Naive thymus-derived CD8-positive, alpha-beta T cell (primary cell): ENCODE measurements around the gene XXYLT1. TPM values are rescaled to one million over a fixed set of nuclear protein-coding genes. Genes with fewer than 3 reads are reported as not detected.

ENCODE experiments used
- ATAC-seq, 2 donors: fragments of 150-1000 bp; cut with Tn5 transposase in 1 of 2; sonication (Bioruptor Pico), chemical (Tn5 transposase) in 1 of 2; 1 replicate in 1 of 2; 2 replicates in 1 of 2; pipeline ENCODE4 v1.10.0; 2021; ENCODE audit warnings: mild to moderate bottlenecking in 2 of 2, moderate library complexity in 2 of 2
- POLR2A ChIA-PET: fragments of 350-600 bp; sonication (Branson Sonifier 250); formaldehyde crosslinking; loops from one replicate; lab custom pipeline; 2021; ENCODE audit warnings: antibody characterized with exemption; lab: Charles Lee
- DNase-seq, 10 donors: peaks; one replicate each; pipeline versions ENCODE4 v3.0.0 to v3.0.0-alpha.2; 2020 to 2022
- H3K27ac Mint-ChIP-seq, 10 donors: one replicate each; pipeline ENCODE4 v1.8.0; 2020 to 2022; ENCODE audit warnings: mild to moderate bottlenecking in 10 of 10, mixed read lengths in 10 of 10, moderate library complexity in 4 of 10, inconsistent platforms in 1 of 10
- H3K27me3 Mint-ChIP-seq, 5 donors: one replicate each; pipeline ENCODE4 v1.8.0; 2021 to 2022; ENCODE audit warnings: mixed read lengths in 5 of 5
- H3K36me3 Mint-ChIP-seq, 3 donors: one replicate each; pipeline ENCODE4 v1.8.0; 2020 to 2022; ENCODE audit warnings: mixed read lengths in 3 of 3, mild to moderate bottlenecking in 2 of 3, inconsistent platforms in 1 of 3
- H3K4me1 Mint-ChIP-seq, 4 donors: one replicate each; pipeline ENCODE4 v1.8.0; 2021 to 2022; ENCODE audit warnings: mixed read lengths in 4 of 4
- H3K4me3 Mint-ChIP-seq, 10 donors: one replicate each; pipeline ENCODE4 v1.8.0; 2020 to 2022; ENCODE audit warnings: mild to moderate bottlenecking in 10 of 10, mixed read lengths in 10 of 10, moderate library complexity in 6 of 10, inconsistent platforms in 1 of 10
- H3K9me3 Mint-ChIP-seq, 9 donors: one replicate each; pipeline ENCODE4 v1.8.0; 2020 to 2022; ENCODE audit warnings: mixed read lengths in 9 of 9, mild to moderate bottlenecking in 3 of 9, inconsistent platforms in 1 of 9, moderate library complexity in 1 of 9
- polyA plus RNA-seq, 3 donors: library from polyadenylated mRNA; unstranded; fragments of 300-500 nt; fragmentation: Illumina TruSeq; gene quantifications; one replicate each; pipeline ENCODE4 v1.2.3, GENCODE V29; 2021
- total RNA-seq, 8 experiments: library from RNA in 2 of 8; stranded (reverse) in 2 of 8; gene quantifications; one replicate each; pipeline ENCODE4 v1.2.3 and lab custom pipeline; 2021 to 2026

XXYLT1 gene
- total and polyA plus RNA-seq, 5 experiments from 2014 or later, result 5.4 to 8.3 (median 6.3) TPM

DNA sequence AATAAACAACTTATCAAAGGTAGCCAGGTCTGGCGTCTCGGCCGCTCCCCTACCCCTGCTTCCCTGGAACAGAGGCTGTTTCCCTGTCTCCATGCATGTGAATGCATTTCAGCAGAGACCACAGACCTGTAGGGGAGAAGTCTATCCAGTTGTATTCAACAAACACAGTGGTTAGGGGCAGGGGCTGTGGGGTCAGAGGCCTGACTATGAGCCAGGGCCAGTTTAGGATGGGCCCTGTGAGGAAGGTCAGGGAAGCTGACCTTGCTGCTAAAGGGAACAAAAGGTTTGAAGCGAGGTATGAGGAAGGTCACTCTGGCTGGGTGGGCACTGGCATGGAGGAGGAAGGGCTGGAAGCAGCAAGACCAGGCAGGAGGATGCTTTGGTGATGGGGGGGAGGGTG lies 184.6 kb downstream of the XXYLT1 start:
- no peaks in the 10 kb centered on the region for H3K27me3 Mint-ChIP-seq
- ATAC-seq (no peak), DNase-seq (peak in 1 of 10 donors; percentile 10)
- peaks cover 5 to 14% (median 11%) of the 10 kb centered on the region in 4 donors for H3K4me1 Mint-ChIP-seq
- POLR2A ChIA-PET, result no interaction called here
- H3K9me3 Mint-ChIP-seq, result no peaks in the 10 kb centered on the region
- peak overlapping the region in 4 of 10 donors; percentile 27 to 48 (median 40) for H3K4me3 Mint-ChIP-seq
- H3K27ac Mint-ChIP-seq, result peak overlapping the region in 9 of 10 donors; percentile 58 to 89 (median 80)
- H3K36me3 Mint-ChIP-seq, result peaks cover 0 to 2% (median 0%) of the 10 kb centered on the region in 3 donors

DNA sequence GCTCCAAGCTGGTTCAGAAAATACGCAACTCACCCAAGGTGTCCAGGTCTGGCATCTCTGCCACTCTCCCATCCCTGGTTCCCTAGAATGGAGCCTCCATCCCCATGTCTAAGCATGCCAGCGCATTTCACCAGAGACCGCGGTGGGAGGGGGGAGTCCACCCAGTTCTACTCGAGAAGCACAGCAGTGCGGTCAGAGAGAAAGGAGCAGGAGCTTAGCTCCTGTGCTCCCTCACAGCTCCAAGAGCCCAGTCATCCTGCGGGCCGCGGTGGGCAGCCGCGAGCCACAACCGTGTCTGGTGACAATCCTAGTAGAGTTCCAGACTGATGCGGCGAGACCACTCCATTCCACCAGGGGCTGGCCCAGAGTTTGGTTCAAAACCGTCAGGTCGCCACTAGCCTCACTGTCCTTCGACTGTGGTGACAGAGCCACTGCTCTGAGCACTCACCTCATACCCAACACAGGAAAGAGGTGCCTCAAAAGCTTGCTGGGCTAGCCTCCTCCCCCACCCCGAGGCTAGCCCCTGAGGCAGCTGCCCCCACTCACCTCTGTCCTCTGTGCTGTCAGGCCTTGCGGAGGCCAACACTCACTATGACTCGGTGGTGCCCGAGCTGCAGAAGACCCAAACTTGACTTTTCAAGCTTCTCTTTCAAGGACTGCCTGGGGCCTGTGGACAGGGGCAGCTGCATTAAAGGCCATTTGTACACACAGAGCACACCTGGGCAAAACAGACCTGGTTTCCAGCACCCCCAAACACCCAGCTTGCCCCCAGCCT lies 185.4 kb downstream of the XXYLT1 start:
- peaks cover 0 to 2% (median 0%) of the 10 kb centered on the region in 3 donors for H3K36me3 Mint-ChIP-seq
- POLR2A ChIA-PET, result no interaction called here
- ATAC-seq, result no peak

DNA sequence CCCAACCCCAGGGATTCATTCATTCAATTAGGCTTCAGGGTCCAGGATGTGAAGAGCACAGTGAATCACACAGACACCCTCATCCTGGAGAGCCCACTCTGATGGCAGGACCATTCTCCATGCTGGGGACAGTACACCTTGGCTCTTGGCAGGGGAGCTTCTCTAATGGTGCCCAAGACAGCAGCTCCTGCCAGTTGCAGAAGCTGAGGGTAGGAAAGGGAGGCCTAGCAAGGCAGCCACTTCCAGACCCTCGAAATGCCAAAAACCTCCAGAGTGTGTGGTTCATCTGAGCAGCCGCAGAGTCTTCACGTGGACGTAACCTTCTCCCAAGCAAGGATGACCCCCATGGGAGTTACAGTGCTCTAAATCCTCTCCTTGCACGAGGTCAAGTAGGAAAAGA lies 186.2 kb downstream of the XXYLT1 start:
- Mint-ChIP-seq H3K9me3 (no peaks in the 10 kb centered on the region), H3K4me3 (no peak overlapping the region), H3K27me3 (no peaks in the 10 kb centered on the region), H3K4me1 (peaks cover 12 to 16% (median 14%) of the 10 kb centered on the region in 4 donors), H3K27ac (peak overlapping the region in 4 of 10 donors; percentile 38 to 69 (median 59)), H3K36me3 (peaks cover 0 to 2% (median 0%) of the 10 kb centered on the region in 3 donors)
- peak in 1 of 10 donors; percentile 24 for DNase-seq
- POLR2A ChIA-PET, result no interaction called here
- no peak for ATAC-seq

More for the DNA sequence above, 185.4 kb downstream of the XXYLT1 start:
- Mint-ChIP-seq H3K9me3 (no peaks in the 10 kb centered on the region), H3K4me3 (no peak overlapping the region), H3K27ac (peak overlapping the region in 5 of 10 donors; percentile 18 to 89 (median 77)), H3K4me1 (peaks cover 7 to 14% (median 11%) of the 10 kb centered on the region in 4 donors), H3K27me3 (no peaks in the 10 kb centered on the region)
- peak in 1 of 10 donors; percentile 38 for DNase-seq

DNA sequence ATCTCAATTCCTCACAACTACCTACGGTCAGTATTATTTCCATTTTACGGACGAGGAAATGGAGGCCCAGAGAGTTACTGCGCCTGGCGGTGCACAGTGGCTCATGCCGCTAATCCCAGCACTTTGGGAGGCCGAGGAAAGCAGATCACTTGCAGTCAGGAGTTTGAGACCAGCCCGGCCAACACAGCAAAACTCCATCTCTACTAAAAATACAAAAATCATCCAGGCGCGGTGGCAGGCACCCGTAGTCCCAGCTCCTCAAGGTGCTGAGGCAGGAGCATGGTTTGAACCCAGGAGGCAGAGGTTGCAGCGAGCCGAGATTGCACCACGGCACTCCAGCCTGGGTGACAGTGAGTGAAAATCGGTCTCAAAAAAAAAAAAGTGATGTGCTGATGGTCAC lies 187.3 kb downstream of the XXYLT1 start:
- ATAC-seq (no peak), DNase-seq (peak in 1 of 10 donors; percentile 35)
- Mint-ChIP-seq H3K27me3 (no peaks in the 10 kb centered on the region), H3K4me1 (peaks cover 18 to 20% (median 19%) of the 10 kb centered on the region in 4 donors), H3K9me3 (no peaks in the 10 kb centered on the region), H3K27ac (peak overlapping the region in 2 of 10 donors; percentile 20 to 27), H3K36me3 (peaks cover 0 to 2% (median 0%) of the 10 kb centered on the region in 3 donors), H3K4me3 (no peak overlapping the region)
- POLR2A ChIA-PET, result no interaction called here

DNA sequence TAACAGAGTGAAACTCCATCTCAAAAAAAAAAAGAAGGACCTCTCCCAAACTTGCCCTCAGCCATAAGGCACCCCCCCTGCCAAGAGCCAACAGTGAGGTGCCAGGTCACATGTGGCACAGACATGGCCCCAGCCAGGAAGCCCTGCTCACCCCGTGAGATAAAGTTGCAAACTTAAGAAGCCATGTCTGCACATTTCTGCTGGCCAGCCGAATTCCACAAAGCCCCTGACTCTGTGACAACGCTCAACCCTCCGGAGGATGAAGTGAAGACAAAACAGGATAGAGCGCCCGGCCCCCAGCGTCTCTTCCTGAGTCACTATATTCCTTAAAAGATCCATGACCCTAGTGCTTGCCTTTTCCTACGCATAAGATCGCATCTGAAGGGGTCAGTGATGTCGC lies 188.1 kb downstream of the XXYLT1 start:
- ATAC-seq (no peak), DNase-seq (peak in 1 of 10 donors; percentile 40)
- POLR2A ChIA-PET, result no interaction called here
- peaks cover 0 to 2% (median 0%) of the 10 kb centered on the region in 3 donors for H3K36me3 Mint-ChIP-seq
- H3K9me3 Mint-ChIP-seq, result no peaks in the 10 kb centered on the region
- H3K27ac Mint-ChIP-seq, result peak overlapping the region in 3 of 10 donors; percentile 6 to 22 (median 12)
- no peak overlapping the region for H3K4me3 Mint-ChIP-seq
- H3K4me1 Mint-ChIP-seq, result peaks cover 17 to 23% (median 19%) of the 10 kb centered on the region in 4 donors
- H3K27me3 Mint-ChIP-seq, result no peaks in the 10 kb centered on the region

DNA sequence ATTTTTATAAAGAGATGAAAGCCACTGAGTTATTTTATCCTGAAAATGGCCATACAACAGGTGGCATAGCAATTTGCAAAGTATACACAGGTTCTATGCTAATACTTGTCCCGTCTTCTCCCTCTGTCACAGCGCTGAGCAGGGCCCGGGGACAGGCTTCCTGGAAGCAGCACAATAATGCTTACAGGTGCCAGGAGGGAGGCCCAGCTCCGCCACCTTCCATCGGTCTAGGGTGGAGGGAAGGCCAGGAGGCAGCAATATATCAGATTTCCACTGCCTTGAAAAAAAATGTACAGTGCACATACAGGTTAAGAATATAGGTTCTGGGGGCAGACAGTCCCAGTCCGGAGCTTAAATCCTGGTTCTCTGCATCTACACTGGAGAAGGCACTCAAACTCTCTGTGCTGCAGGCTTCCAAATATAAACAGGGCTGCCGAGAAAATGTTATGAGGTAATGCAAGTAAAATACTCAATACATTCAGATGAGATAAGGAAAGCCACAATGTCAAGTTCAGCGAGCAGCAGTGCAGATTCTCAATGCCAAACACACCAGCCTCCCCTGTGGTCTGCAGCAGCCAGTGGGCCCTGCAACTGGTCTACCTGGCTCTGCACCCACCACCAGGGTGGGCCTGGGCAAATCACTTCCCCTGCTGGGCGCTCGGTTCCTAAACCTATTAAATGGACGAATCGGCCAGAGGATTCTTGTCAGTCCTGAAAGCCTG lies 189.6 kb downstream of the XXYLT1 start:
- Mint-ChIP-seq H3K27me3 (no peaks in the 10 kb centered on the region), H3K9me3 (no peaks in the 10 kb centered on the region), H3K27ac (peak overlapping the region in 1 of 10 donors; percentile 37), H3K4me3 (no peak overlapping the region), H3K36me3 (peaks cover 0 to 2% (median 0%) of the 10 kb centered on the region in 3 donors), H3K4me1 (peaks cover 11 to 21% (median 15%) of the 10 kb centered on the region in 4 donors)
- POLR2A ChIA-PET, result interaction anchor here (0.6 kb wide), 1 partner anchor 75 kb away, joined by 3 read pairs; no protein-coding TSS in a partner anchor
- DNase-seq, result peak in 1 of 10 donors; percentile 62
- ATAC-seq, result no peak

DNA sequence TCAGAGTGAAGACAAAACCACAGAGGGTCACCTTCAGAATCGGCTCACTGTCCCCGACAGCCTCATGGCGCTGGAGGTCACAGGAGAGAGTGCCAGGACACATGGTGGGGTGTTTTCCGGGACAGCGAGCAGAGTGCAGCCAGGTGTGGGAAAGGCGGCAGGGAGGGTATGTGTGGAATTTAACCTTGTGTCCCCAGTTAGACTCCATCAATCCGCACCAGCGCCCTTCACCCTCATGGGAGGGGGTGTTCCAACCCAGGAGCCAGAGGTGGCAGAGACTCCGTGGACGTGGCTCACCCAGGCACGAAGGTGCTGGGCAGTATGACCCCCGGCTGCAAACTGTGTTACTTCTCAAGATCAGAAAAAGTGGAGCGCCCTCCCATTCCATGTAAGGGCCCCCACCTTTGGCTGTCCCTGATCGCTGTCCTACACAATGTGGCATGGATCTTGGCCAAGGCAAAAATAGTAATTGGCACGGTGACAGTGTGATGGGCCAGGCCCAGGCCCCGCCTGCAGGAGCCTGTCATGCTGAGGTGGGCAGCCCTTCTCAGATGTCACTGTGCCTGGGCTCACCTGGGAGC lies 190.3 kb downstream of the XXYLT1 start:
- Mint-ChIP-seq H3K27me3 (no peaks in the 10 kb centered on the region), H3K36me3 (peaks cover 0 to 2% (median 0%) of the 10 kb centered on the region in 3 donors), H3K4me3 (no peak overlapping the region), H3K9me3 (no peaks in the 10 kb centered on the region), H3K27ac (no peak overlapping the region), H3K4me1 (peaks cover 12 to 21% (median 16%) of the 10 kb centered on the region in 4 donors)
- DNase-seq, result peak in 1 of 10 donors; percentile 40
- POLR2A ChIA-PET, result interaction anchor here (0.6 kb wide), 1 partner anchor 76 kb away, joined by 3 read pairs; no protein-coding TSS in a partner anchor
- no peak for ATAC-seq

DNA sequence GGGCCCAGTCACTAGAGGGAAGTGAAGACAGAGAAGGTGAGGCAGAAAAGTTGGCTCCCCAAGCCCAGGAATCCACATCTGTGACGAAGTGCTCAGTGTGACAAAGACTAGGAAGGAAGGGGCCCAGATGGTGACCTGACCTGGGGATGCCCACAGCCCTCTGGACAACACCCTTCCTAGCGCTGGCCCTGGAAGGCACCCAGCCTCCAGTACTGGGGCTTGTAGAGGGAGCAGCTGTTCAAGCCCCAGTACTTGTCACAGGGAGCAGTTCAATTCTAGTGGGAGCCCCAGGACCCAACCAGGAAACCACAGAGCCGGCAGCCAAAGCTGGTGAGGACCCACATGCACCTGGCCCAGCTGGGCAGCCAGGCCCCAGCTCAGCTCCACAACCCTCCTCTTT lies 190.8 kb downstream of the XXYLT1 start:
- peak in 1 of 10 donors; percentile 32 for DNase-seq
- Mint-ChIP-seq H3K27me3 (no peaks in the 10 kb centered on the region), H3K36me3 (peaks cover 0 to 2% (median 0%) of the 10 kb centered on the region in 3 donors), H3K4me1 (peaks cover 12 to 21% (median 16%) of the 10 kb centered on the region in 4 donors), H3K4me3 (peak overlapping the region in 1 of 10 donors; percentile 17), H3K27ac (peak overlapping the region in 5 of 10 donors; percentile 6 to 87 (median 69)), H3K9me3 (no peaks in the 10 kb centered on the region)
- POLR2A ChIA-PET, result no interaction called here
- no peak for ATAC-seq

DNA sequence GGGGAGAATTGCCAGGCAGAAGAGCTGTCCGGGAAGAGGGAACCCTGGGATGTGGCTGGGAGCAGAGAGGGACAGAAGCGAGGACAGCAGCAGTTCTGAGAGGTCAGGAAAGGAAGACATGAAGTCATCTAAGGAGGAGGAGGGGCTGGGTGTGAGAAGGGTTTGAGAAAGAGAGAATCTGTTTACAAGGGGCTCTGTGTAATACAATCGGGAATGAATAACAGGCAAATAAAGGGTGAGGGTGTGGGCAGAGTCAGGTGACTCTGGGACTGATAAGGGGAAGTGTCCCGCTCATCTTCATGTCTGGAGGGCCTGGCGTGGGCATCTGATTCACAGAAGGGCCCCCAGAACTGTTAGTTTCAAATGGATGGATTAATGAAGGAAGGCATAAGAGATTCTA lies 191.3 kb downstream of the XXYLT1 start:
- H3K4me1 Mint-ChIP-seq, result peaks cover 12 to 21% (median 16%) of the 10 kb centered on the region in 4 donors
- H3K27ac Mint-ChIP-seq, result peak overlapping the region in 6 of 10 donors; percentile 6 to 87 (median 66)
- H3K4me3 Mint-ChIP-seq, result peak overlapping the region in 1 of 10 donors; percentile 17
- H3K36me3 Mint-ChIP-seq, result peaks cover 0 to 2% (median 0%) of the 10 kb centered on the region in 3 donors
- POLR2A ChIA-PET, result no interaction called here
- H3K27me3 Mint-ChIP-seq, result no peaks in the 10 kb centered on the region
- ATAC-seq (no peak), DNase-seq (peak in 1 of 10 donors; percentile 22)
- H3K9me3 Mint-ChIP-seq, result no peaks in the 10 kb centered on the region

DNA sequence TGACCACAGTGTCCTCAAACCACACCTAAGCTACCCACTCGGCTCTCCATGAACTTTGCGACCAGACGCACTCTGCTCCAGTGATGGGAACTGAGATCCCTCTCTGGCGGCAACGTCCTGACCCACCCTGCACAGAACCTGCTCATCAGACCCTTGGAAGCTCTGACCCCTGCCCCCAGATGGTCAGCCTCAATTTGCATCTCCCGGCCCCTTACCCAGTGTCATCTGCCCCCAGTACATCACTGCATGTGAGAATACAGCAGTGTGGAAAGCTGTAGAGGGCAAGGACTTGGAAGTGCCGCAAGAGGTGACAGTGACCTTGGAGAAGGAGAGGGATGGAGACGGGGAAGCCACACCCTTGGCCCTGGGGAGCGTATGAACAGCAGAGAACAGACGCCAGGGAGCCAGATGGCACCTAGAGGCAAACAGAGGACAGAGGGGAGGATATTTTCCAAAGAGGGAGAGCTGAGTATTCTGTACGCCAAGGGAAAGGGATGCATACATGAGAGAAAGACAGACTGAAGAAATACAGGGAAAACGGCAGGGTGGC lies 192.0 kb downstream of the XXYLT1 start:
- Mint-ChIP-seq H3K4me3 (no peak overlapping the region), H3K36me3 (peaks cover 0 to 2% (median 0%) of the 10 kb centered on the region in 3 donors), H3K27ac (peak overlapping the region in 5 of 10 donors; percentile 10 to 73 (median 43)), H3K4me1 (peaks cover 12 to 21% (median 16%) of the 10 kb centered on the region in 4 donors), H3K9me3 (no peaks in the 10 kb centered on the region), H3K27me3 (no peaks in the 10 kb centered on the region)
- POLR2A ChIA-PET, result no interaction called here
- ATAC-seq (no peak), DNase-seq (peak in 1 of 10 donors; percentile 15)

DNA sequence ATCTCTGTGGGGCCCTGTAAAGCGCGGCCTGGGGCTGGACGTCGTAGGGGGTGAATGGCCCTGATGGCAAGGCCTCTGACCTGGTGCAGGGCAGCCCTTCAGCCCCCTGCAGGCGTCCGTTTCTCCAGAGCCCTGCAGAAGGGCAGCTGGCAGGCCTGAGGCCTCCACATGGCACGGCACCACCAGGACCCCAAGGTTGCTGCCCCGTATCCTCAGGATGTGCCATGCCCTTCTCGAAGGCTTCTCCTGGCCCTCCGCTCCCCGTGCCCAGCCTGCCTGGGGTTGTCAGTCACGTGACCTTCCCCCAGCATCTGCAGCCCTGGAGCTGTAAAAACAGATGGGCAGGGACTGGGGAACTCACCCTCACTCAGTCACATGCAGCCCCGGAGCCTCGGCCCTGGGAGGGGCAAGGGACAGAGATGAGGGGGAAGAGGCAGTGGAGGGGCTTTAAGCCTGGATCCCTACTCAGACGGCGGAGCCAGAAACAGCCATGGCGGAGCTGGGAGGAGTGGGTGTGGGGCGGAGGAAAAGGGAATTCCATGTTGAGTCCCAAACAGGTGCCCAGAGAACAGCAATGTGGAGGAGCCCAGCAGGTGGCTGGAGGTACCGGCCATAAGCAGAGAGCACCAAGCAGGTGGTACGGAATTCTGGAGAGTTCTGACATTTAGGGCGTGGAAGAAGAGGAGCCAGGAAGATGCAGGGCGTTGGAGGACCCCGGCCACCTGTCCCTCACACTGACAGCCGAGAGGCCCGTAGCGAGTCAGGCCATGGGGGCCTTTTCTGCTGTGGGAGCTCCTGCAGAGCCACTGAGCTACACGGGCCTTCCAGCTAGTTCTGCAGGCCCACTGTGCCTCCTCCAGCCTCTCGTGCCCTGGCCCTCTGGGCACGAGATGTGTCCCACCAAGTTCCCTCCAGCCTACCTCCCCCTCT lies 193.1 kb downstream of the XXYLT1 start:
- no peak for ATAC-seq
- Mint-ChIP-seq H3K27me3 (no peaks in the 10 kb centered on the region), H3K27ac (peak overlapping the region in 1 of 10 donors; percentile 65), H3K9me3 (no peaks in the 10 kb centered on the region), H3K36me3 (peaks cover 0 to 2% (median 0%) of the 10 kb centered on the region in 3 donors), H3K4me3 (no peak overlapping the region), H3K4me1 (peaks cover 12 to 21% (median 16%) of the 10 kb centered on the region in 4 donors)
- DNase-seq, result peak in 1 of 10 donors; percentile 60
- POLR2A ChIA-PET, result no interaction called here
